ENCODE measurements around the gene LRCH1.
"Not testable (repeated sequence)": the region's sequence is repeated elsewhere in the genome, so short reads cannot be mapped to it uniquely, and the experiment has no call there.

Gene LRCH1, protein sequence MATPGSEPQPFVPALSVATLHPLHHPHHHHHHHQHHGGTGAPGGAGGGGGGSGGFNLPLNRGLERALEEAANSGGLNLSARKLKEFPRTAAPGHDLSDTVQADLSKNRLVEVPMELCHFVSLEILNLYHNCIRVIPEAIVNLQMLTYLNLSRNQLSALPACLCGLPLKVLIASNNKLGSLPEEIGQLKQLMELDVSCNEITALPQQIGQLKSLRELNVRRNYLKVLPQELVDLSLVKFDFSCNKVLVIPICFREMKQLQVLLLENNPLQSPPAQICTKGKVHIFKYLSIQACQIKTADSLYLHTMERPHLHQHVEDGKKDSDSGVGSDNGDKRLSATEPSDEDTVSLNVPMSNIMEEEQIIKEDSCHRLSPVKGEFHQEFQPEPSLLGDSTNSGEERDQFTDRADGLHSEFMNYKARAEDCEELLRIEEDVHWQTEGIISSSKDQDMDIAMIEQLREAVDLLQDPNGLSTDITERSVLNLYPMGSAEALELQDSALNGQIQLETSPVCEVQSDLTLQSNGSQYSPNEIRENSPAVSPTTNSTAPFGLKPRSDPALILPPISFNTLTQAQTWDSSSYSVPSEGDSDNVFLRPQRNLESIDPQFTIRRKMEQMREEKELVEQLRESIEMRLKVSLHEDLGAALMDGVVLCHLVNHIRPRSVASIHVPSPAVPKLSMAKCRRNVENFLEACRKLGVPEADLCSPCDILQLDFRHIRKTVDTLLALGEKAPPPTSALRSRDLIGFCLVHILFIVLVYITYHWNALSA

GRCh38 chr13:46552889-46553520 is at the start of gene LRCH1:
TSS of gene LRCH1 (plus strand) at chr13:46553170. CDS start at chr13:46553397, 227 bp downstream.
- peak; percentile 87 for DNase-seq

GRCh38 chr13:46504036-46504435 is 48.9 kb upstream of the LRCH1 start:
- no peak for DNase-seq

GRCh38 chr13:46507981-46508380 is 45.0 kb upstream of the LRCH1 start:
- DNase-seq = no peak

DNA sequence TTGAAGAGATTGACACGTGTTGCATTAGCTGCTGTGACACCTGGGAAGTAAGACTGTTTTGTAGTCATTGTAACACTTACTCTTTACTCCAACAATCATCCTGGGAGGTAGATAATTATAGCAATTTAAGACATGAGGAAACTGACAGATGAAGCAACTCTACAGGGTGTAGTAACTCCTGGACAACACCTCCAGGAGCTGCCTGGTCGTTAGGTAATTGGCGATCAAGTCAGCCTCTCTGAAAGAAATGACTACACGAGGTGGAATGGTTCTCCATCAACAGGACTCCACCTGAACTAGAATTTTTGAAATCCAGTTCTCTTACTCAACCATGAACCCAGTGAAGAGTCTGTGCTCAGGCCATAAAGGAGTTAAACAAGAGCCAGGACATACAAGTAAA is 43.0 kb upstream of the LRCH1 start:
- no peak for DNase-seq

GRCh38 chr13:46515803-46516202 is 37.2 kb upstream of the LRCH1 start:
- DNase-seq = no peak

GRCh38 chr13:46516599-46517338 is 36.2 kb upstream of the LRCH1 start:
- no peak for DNase-seq

DNA sequence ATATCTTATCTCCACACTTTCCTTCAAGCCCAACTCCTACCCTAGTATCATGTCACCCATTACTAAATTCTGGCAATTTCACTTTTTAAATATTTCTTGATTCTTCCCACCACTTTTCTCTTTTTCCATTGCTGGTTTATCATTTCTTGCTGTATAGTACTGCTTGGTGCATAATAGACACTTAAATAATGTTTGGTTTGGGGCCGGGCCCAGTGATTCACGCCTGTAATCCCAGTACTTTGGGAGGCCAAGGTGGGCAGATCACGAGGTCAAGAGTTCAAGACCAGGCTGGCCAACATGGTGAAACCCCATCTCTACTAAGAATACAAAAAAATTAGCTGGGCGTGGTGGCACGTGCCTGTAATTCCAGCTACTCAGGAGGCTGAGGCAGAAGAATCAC is 35.2 kb upstream of the LRCH1 start:
- DNase-seq = not testable (repeated sequence)

DNA sequence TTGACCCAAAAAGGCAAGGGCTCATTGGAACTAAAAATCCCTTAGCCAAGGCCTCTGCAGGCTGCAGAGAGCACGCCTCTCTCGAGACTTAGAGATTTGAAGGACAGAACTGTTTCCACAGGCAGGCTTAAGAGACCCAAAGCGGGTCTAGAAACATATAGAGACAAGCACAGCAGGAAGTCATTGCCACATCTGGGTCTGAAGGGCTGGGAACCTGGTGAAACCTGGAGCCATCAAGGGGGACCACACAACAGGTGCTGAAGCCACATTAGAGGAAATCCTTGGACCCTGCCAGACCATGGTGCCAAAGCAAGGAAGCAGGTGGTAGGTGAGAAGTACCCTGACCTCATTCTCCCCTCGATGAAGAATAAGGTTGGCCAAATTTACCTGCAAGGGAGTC is 33.8 kb upstream of the LRCH1 start:
- no peak for DNase-seq

DNA sequence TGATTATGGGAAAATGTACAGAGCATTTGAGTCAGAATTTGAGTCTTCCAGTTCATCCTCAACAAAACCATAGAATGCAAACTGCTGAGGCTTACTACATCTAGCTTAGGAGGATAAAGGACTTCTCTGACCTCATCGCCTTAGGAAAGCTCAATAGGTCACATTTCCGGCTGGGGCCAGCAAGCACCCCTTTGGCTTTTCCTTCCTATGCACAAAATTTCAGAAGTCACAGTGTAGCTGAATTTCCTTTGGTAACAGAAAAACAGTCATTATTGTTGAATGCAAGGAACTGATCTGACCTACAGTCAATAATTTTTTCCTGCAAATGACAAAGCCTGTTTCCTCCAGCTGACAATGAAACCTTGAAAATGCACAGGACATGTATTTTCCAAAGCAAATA is 32.8 kb upstream of the LRCH1 start:
- no peak for DNase-seq

- no peak for DNase-seq
These were observed 31.5 kb upstream of the LRCH1 start for GRCh38 chr13:46521486-46521885.

DNA sequence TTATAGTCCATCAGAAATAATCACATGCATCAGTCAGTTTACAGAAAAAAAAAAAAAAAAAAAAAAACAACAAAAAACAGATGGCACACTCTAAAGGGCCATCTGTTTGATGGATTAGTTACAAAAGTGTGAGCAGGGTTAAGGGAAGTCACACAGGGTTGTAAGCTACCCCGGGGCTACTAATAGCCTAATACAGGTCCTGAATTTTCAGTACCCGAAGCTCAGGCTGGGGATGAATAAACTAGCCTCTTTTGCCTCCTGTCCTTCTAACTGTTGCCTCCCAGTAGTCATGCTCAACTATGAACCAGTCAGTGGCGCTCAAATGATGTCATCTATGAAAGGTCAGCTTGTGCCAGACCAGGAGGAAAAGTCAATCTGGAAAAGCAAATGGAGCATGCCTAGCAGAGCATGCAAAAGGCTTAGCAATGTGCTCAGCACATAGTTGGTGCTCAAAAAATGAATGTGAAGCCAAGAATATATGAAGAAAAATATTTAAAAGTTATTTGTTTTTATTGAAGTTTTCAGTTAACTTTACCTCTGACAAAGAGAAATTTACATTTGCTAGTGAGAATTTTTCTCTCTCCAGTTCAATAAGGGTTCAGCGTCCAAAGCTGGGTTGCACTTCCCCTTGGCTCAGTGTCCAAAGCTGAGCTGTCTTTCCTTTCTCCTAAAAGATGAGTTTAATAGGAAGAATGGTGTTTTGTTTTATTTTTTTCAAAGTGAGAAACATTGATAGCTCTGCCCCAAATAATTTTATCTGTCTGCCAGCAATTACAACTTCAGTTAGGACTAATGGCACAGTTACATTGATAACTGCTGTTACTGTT is 30.8 kb upstream of the LRCH1 start:
- DNase-seq = no peak

- DNase-seq = no peak
These were observed 30.3 kb upstream of the LRCH1 start for GRCh38 chr13:46522748-46523030.

DNA sequence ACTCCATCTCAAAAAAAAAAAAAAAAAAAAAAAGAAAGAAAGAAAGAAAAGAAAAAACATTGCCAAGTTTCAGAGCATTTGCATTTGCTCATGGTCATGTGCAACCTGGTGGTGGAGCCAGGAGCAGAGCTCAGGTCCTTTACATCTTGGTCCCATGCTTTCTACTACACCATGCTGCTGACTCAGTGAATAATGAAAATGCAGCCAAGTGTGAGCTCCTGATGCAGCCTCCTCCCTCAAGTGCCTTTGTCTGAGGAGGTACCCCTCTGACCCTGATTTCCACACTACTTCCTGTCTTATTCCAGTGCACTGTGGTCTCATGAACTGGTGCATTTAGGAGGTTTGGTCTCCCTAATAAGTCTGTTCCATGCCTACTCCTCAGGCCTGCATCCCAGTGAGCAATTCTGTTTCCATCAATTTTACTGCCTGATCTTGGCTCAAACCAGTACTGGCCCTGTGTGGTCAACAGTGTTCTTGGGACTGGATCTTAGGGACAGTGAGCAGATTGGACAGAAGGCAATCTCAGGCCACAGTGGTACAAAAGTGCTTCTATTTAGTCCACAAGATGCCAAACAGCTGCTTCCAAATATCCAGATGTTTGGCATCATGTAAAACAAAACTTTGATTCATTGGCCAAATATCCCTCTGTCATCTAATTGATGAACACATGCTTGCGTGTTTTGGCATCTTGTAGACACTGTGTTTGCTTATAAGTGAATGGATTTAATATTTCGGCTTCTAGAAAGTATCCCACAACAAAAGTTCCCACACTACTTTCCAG is 28.8 kb upstream of the LRCH1 start:
- no peak for DNase-seq

DNA sequence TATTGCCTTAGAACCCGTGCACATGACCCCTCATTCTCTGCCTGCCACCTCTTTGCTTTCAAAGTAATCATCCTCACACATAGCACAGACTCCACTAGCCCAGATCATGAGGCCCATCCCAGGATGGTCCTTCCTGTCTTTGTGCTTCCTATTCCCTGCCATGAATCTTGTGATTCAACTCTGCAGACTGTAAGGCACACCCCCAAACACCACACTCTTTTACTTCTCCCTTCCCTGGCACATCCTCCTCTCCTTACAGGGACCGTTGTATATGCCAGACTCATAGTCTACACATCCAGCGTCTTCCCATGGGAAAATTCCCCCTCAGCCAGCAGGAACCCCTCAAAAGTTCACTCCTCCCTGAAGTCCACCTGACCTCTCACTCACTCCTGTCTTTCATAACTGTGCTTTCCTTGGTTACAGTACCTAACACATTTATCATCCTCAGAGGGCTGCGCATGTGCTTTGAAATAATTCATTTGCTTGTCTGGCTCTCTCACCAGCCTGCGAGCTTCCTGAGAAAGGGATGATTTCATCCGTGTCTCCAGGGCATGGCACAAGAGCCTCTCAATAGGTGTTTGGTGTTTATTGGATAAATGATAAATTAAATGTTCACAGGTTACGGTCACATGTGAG is 26.8 kb upstream of the LRCH1 start:
- no peak for DNase-seq

GRCh38 chr13:46526740-46527139 is 26.2 kb upstream of the LRCH1 start:
- no peak for DNase-seq

GRCh38 chr13:46527237-46527636 is 25.7 kb upstream of the LRCH1 start:
- no peak for DNase-seq

- DNase-seq = no peak
These were observed 23.6 kb upstream of the LRCH1 start for GRCh38 chr13:46529216-46529919.

- no peak for DNase-seq
These were observed 22.7 kb upstream of the LRCH1 start for GRCh38 chr13:46530084-46530935.

DNA sequence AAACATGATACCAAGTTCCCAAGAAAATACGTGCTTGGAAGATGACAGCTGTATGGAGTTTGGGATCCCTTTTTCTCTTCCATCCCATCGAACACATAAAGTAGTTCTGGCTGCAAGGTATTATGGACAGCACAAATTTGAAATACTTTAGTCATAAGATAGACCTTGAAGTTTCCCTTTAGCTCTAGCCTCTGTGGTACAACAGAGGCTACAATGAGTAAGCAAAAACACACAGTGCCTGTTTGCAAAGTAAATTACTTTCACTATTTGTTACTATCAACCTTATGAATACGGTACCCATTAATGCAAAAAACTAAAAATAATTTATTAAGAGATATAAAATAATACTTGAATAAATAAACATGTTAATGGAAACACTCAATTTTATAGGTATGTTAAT is 21.0 kb upstream of the LRCH1 start:
- no peak for DNase-seq

Measured in NK-92 treated with Interleukin-12 subunit alpha and Interleukin-12 subunit beta, amount 100 ng/mL, for 24 hours (cell line).